GM12874 (cell line): ENCODE results near the gene RNF2.

Experiments used
- CTCF ChIP-seq: IDR thresholded peaks from 2 replicates; pipeline ENCODE4 v1.5.1; 2011; ENCODE audit warnings: low read depth, mild to moderate bottlenecking, control low read depth, low read length, moderate library complexity; ENCODE audit not compliant: insufficient read depth

The RNF2 gene

GRCh38 chr1:185137896-185138545 is 92.7 kb downstream of the RNF2 start:
- no peak for TF ChIP-seq CTCF

- no peak for TF ChIP-seq CTCF
These were observed 93.9 kb downstream of the RNF2 start for GRCh38 chr1:185139246-185139645.

GRCh38 chr1:185144233-185144632 is 98.9 kb downstream of the RNF2 start:
- TF ChIP-seq CTCF: no peak

GRCh38 chr1:185151215-185151614 is 105.9 kb downstream of the RNF2 start:
- no peak for TF ChIP-seq CTCF
